IPS-20b (cell line): ENCODE data around the gene TANGO2.

ENCODE experiments used
- H3K27ac ChIP-seq: one replicate; pipeline ENCODE4 v1.5.1; 2013; ENCODE audit warnings: low read length
- H3K27me3 ChIP-seq: 2 replicates; pipeline ENCODE4 v1.6.1; 2013; ENCODE audit warnings: mild to moderate bottlenecking, low read length, inconsistent platforms; ENCODE audit not compliant: insufficient read depth
- H3K36me3 ChIP-seq: 2 replicates; pipeline ENCODE4 v1.6.1; 2013; ENCODE audit warnings: low read depth, mild to moderate bottlenecking, inconsistent platforms, low read length, moderate library complexity; ENCODE audit not compliant: insufficient read depth
- H3K4me1 ChIP-seq: 2 replicates; pipeline ENCODE4 v1.6.1; 2013; ENCODE audit warnings: mild to moderate bottlenecking, control low read depth, inconsistent platforms, low read length, moderate library complexity; ENCODE audit not compliant: insufficient read depth
- H3K4me3 ChIP-seq: 2 replicates; pipeline ENCODE4 v1.5.1; 2013; ENCODE audit warnings: mild to moderate bottlenecking, low read length, inconsistent platforms
- H3K9ac ChIP-seq: 2 replicates; pipeline ENCODE4 v1.6.1; 2013; ENCODE audit warnings: low read depth, mild to moderate bottlenecking, inconsistent platforms, low read length, moderate library complexity
- H3K9me3 ChIP-seq: 2 replicates; pipeline ENCODE4 v1.6.1; 2013; ENCODE audit warnings: mild to moderate bottlenecking, low read depth, low read length, inconsistent platforms; ENCODE audit not compliant: insufficient read depth

Gene TANGO2

DNA sequence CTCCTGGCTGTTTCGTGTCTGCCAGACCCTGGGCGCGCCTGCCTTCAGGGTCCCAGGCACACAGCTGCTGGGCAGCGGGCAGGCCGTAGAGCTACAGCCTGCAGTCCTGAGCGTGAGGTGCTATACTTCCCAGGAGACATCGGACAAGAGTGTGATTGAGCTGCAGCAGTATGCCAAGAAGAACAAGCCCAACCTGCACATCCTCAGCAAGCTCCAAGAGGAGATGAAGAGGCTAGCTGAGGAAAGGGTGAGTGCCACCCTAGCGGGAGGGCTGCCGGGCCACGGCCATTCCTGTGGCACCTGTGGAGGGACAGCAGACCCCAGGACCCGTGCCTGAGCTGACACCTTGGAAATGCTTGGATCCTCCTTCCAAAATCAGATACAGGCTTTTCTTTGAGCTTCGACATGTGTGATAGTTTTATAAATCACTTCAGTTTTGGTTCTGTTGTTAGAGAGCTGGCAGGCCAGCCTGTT lies 87.9 kb downstream of the TANGO2 start:
- Histone ChIP-seq H3K4me3 (no peak overlapping the region), H3K9ac (no peak overlapping the region), H3K36me3 (peaks cover 91% of the 10 kb centered on the region)

DNA sequence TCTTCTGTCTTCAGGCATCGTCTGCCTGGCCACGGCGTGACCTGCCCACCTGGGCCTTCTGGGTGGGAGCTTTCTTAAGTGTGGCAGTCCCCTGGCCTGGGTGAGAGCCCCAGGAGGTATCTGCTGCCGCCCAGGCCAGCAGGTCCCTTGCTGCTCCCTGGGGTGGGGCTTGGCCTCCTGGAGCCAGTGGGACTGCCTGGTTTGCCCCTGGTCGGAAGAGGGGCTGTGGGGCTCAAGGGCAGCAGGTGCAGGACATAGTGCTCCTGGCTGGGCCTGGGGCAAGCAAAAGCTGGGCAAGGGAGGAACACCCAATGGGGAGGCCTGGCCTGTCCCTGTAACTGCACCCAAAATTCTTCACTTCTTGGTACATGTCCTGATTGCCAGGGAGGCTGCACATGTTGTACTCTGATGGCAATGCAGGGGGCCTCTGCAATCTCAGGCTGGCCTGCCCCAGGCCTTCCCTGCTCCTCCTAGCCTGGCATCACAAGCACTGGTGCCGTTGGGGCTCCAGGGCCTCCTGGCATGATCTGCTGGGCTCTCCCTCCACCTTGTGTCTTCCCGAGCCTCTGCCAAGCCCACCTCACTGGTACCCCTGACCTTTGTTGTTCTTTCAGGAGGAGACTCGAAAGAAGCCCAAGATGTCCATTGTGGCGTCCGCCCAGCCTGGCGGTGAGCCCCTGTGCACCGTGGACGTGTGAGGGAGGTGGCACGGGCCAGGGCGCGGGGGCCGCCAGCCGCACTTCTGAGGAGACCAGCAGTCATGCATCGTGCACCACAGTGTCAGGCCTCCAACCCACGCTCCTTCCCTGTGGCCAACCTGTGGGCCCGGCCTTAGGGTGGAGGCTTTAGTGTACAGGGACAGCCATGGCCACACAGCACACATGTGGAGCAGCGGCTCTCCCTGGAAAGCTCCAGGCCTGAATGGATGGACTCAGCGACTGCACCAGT lies 88.8 kb downstream of the TANGO2 start:
- Histone ChIP-seq H3K9ac (no peak overlapping the region), H3K4me1 (no peaks in the 10 kb centered on the region), H3K27ac (no peak overlapping the region), H3K9me3 (no peaks in the 10 kb centered on the region), H3K4me3 (no peak overlapping the region), H3K36me3 (peaks cover 94% of the 10 kb centered on the region), H3K27me3 (no peaks in the 10 kb centered on the region)

More for the DNA sequence above, 87.9 kb downstream of the TANGO2 start:
- Histone ChIP-seq H3K9me3 (no peaks in the 10 kb centered on the region), H3K27ac (no peak overlapping the region), H3K4me1 (no peaks in the 10 kb centered on the region), H3K27me3 (no peaks in the 10 kb centered on the region)

DNA sequence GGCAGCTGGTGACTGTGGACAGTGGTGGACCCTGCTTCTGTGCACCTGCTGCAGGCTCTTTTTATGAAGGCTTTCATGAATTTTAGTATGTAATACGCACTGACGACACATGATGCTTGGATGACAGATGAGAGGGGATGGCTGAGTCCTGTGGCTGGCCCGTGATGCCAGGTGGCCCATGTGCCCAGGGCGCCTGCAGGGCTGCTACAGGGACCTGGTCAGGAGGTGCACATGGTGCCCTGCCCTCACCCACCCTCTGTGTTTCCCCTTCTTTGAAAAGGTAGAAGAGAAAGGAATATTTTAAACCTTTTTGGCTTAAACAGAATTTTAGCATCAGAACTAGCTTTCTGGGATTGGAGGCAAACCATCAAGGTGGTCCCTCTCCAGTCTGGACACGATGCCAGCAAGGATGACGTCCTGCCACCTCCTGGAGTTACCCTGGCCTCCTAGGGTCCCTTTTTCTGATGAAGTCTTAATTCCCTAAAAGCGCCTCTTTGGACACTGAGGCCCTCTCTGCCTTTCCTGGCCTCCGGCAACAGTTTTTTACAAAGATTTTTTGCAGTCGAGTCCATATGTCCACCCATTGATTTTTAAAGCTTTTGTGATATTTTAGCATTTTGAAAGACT lies 89.6 kb downstream of the TANGO2 start:
- no peaks in the 10 kb centered on the region for H3K9me3 ChIP-seq
- no peak overlapping the region for H3K9ac ChIP-seq
- no peak overlapping the region for H3K27ac ChIP-seq
- no peaks in the 10 kb centered on the region for H3K27me3 ChIP-seq
- no peak overlapping the region for H3K4me3 ChIP-seq
- H3K36me3 ChIP-seq = peaks cover 92% of the 10 kb centered on the region
- no peaks in the 10 kb centered on the region for H3K4me1 ChIP-seq

DNA sequence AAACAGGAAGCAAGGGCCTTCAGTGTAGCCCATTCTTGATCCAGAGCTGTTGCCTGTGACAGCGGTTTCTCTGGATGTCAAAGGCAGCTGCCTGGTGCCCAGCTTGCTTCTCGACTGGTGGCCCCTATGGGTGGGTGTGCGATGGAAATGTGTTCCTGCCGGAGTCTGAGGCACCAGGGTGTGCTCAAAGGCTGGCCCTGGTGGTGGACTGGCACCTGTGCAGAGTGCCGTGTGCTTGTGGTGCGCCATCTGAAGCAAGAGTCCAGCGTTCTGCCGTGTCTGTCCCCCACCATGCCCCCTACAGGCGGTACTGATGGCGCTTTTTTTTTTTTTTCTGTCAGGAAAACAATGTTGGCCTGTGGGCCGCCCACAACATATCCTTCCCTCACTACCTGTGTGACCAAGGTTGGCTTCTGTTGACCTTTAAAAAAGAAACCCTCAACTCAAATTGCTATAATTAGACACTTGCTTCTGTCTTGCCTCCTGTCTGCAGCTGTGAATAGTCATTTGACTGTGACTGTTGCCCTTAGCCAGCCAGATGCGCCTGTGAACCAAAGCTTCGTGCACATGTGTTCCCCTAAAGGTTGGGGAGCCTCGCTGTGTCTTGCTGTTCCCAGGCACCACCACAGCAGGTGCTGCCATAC lies 90.3 kb downstream of the TANGO2 start:
- no peak overlapping the region for H3K9ac ChIP-seq
- H3K4me1 ChIP-seq = no peaks in the 10 kb centered on the region
- peaks cover 92% of the 10 kb centered on the region for H3K36me3 ChIP-seq
- H3K4me3 ChIP-seq = no peak overlapping the region
- no peak overlapping the region for H3K27ac ChIP-seq
- no peaks in the 10 kb centered on the region for H3K9me3 ChIP-seq
- no peaks in the 10 kb centered on the region for H3K27me3 ChIP-seq

DNA sequence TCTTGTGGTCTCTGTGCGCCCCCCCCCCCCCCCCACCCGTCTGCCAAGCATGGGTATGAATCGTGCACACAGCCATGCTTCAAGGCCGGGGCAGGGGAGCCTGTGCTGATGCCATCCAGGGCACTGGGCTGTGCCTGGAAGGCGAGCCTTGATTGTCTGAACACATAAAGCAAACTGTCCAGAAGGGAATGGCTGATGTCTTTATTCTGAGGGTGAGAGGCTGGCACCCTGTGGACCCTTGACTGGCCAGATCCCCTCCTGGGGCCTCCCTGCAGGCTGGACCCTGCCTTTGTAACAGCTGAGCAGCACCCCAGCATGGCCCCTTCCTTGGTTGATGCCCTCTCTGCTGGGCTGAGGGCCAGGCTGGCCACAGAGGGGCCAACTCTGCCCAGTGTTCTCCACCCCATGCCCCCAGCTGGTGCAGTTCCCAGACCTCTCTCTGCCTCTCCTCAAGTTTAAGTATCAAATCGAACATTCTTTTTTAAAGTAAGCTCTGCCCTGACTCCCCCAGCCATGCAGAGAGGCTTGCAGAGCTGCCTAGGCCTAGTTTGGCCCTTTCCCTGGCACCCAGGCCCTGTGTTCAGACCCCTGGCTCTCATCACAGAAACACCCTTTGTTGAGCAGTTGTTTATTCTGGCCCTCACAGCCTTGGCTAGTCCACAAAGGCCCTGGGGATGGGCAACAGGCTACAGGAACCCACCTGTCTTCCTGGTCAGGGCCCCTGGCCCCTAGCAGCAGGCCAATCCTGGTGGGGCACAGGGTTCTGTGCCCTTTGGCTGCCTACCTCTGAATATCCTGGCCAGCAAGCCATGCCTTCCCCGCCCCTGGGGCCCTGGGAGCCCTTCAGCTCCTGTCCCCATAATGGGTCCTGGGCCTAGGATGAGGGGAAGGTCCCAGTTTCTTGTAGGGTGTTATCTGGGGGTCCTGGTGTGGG lies 91.0 kb downstream of the TANGO2 start:
- H3K4me3 ChIP-seq = no peak overlapping the region
- H3K27ac ChIP-seq = no peak overlapping the region
- H3K36me3 ChIP-seq = peaks cover 84% of the 10 kb centered on the region
- no peaks in the 10 kb centered on the region for H3K4me1 ChIP-seq
- no peak overlapping the region for H3K9ac ChIP-seq
- no peaks in the 10 kb centered on the region for H3K9me3 ChIP-seq
- H3K27me3 ChIP-seq = no peaks in the 10 kb centered on the region

GRCh38 chr22:20112623-20113511 lies 92.0 kb downstream of the TANGO2 start:
- Histone ChIP-seq H3K4me1 (no peaks in the 10 kb centered on the region), H3K4me3 (no peak overlapping the region), H3K27me3 (no peaks in the 10 kb centered on the region), H3K9me3 (no peaks in the 10 kb centered on the region), H3K36me3 (peaks cover 75% of the 10 kb centered on the region), H3K9ac (no peak overlapping the region), H3K27ac (no peak overlapping the region)

DNA sequence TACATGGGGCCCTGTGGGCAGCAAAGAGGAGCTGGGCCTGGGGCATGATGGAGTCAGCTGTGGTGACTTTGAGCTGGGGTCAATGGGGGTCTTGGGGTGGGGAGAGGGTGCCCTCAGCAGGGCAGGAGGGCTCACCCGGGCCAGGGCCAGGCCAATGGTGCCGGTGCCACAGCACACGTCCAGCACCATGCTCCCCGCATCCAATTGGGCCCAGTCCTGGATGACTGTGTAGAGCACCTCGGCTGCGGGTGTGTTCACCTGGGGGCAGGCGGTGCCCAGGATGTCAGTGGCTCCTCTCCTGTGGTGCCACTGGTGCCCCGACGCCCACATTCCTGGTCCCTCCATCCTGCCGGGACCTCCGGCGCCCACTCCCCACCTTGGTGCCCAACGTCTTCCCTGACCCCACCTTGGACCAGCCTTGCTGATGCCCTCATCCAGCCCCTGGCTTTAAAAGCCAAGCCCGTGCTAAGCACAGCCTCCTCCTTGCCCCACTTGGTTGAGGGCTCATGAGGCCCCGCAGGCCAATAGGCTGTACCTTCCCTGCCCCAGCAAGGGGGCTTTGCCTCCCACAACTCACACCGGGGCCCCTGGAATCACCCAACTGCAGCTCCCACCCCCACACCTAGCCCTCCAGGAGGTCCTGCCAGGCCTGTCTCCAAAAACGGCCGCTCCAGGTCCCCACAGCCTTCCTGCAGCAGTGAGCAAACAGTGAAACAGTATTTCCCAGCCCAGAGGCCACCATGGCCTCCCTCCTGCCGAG lies 92.8 kb downstream of the TANGO2 start:
- Histone ChIP-seq H3K27me3 (no peaks in the 10 kb centered on the region), H3K9ac (no peak overlapping the region), H3K9me3 (no peaks in the 10 kb centered on the region), H3K27ac (no peak overlapping the region), H3K4me3 (no peak overlapping the region), H3K4me1 (peaks cover 3% of the 10 kb centered on the region; the same call in 1 of the 2 replicates), H3K36me3 (peaks cover 74% of the 10 kb centered on the region)

DNA sequence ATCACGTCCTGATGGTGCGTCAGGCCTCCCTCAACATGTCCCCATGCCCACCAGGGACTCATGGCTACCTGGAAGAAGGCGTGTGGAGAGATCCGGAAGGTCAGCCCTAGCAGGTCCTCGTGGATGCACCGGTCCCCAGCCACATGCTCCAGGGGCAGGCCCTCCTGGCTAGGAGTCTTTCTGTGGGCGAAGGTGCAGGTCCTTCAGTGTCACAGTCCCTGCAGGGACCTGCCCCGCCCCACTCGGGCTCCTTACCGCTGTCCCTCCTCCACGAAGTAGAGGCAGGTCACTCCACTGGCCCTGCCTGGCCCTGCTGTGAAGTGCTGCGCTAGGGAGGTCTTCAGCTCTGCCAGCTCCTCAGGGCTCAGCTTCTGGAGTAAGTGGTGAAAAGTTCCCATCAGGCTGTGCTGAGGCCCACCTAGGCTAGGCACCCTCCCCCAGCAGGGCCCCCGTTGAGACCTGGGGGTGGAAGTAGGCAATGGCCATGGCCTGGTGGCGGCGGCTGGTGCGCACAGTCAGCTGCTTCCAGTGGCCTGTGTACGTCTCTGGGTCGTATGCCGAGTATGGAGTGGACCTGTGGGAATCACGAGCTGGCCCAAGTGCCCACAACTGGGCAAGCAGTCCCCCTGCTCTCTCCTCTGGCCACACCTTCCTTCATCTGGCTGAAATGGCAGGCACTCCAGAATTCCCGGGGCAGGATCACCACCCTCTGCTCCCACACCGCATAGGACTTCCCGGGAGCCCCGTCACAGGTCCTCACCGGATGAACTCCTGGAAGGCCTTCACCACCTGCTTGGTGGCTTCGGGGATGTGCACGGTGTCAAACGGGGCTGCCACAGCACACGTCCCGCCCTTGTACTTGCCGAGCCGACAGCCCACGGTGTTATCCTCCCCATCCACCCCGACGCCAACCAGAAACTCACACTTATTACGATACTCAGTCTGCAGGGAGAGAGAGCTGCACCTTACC lies 93.9 kb downstream of the TANGO2 start:
- H3K9ac ChIP-seq = no peak overlapping the region
- H3K4me1 ChIP-seq = peaks cover 8% of the 10 kb centered on the region; the same call in 1 of the 2 replicates
- no peak overlapping the region for H3K4me3 ChIP-seq
- H3K27me3 ChIP-seq = no peaks in the 10 kb centered on the region
- H3K36me3 ChIP-seq = peaks cover 74% of the 10 kb centered on the region
- H3K9me3 ChIP-seq = no peaks in the 10 kb centered on the region
- H3K27ac ChIP-seq = no peak overlapping the region

DNA sequence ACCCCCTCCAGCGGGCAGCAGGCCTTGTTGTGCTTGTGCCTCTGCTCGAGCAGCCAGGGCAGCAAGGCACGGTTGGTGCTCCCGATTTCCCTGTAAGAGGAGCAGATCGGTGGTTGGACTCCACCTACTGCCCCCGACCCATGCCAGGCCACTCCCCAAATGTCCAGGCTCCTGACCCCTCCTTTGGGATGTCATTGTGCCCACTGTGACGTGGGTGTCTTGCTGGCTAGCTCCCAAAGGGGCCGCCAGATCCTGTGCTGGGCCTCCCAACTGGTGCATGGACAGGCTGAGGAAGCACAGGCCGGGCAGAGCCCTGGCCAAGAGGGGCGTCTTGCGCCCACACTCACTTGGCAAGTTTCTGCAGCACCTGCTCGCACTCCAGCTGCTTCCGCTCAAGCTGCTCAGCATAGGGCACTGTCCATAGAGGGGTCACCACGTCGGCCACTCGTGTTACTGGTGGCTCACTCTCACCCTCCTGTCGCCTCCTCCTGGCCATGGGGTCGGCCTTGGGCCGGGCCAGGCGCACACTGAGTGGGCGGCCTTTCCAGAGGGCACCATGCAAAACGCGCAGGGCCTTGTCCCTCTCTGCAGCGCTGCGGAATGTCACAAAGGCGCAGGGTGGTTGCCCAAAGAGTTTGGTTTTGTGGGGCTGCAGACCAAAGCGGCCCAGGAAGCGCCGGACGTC lies 94.9 kb downstream of the TANGO2 start, which contains the start of gene RANBP1:
RANBP1 (plus strand) TSS at position 414 of the 685 bp plus-strand sequence; CDS start at position 495, 81 bp downstream.
- H3K36me3 ChIP-seq = peaks cover 74% of the 10 kb centered on the region
- peak within 1 kb of the TSS; percentile 94 for H3K4me3 ChIP-seq
- H3K9me3 ChIP-seq = no peaks in the 10 kb centered on the region
- peak within 1 kb of the TSS; percentile 97 for H3K9ac ChIP-seq
- peaks cover 8% of the 10 kb centered on the region; the same call in 1 of the 2 replicates for H3K4me1 ChIP-seq
- peak within 1 kb of the TSS; percentile 71 for H3K27ac ChIP-seq
- H3K27me3 ChIP-seq = no peaks in the 10 kb centered on the region
